NCI-H2081 (cell line): ENCODE results near the gene EPC1.
"Not testable (repeated sequence)": the region's sequence is repeated elsewhere in the genome, so short reads cannot be mapped to it uniquely, and the experiment has no call there.

Source experiments
- DNase-seq, 2 experiments: peaks; one replicate each; lab custom pipeline; 2025; lab: John Stamatoyannopoulos, UW

The EPC1 gene

GRCh38 chr10:32234471-32234870 is 112.5 kb downstream of the EPC1 start:
- no peak for DNase-seq

- DNase-seq = not testable (repeated sequence)
Observed at GRCh38 chr10:32233375-32233774, 113.6 kb downstream of the EPC1 start.

- DNase-seq = no peak
Observed at GRCh38 chr10:32232378-32232777, 114.6 kb downstream of the EPC1 start.

- not testable (repeated sequence) for DNase-seq
Observed at GRCh38 chr10:32229788-32230187, 117.2 kb downstream of the EPC1 start.

GRCh38 chr10:32229170-32229569 is 117.8 kb downstream of the EPC1 start:
- no peak for DNase-seq

- no peak for DNase-seq
Observed at GRCh38 chr10:32227802-32228201, 119.2 kb downstream of the EPC1 start.

- no peak for DNase-seq
Observed at GRCh38 chr10:32226624-32227023, 120.3 kb downstream of the EPC1 start.

GRCh38 chr10:32225976-32226375 is 121.0 kb downstream of the EPC1 start:
- no peak for DNase-seq

GRCh38 chr10:32222376-32222775 is 124.6 kb downstream of the EPC1 start:
- DNase-seq = peak in 1 of 2 experiments; percentile 52

GRCh38 chr10:32219156-32219555 is 127.8 kb downstream of the EPC1 start:
- DNase-seq = not testable (repeated sequence)

- not testable (repeated sequence) for DNase-seq
Observed at GRCh38 chr10:32218206-32219044, 128.5 kb downstream of the EPC1 start.
